Tibial nerve (tissue), 4 donors: ENCODE results near the gene GPR35. TPM values are rescaled to one million over a fixed set of nuclear protein-coding genes. Genes with fewer than 3 reads are reported as not detected.

Experiments
- DNase-seq, 2 donors: peaks; one replicate each; pipeline ENCODE4 v3.0.0-alpha.2; 2019; ENCODE audit warnings: low spot score in 2 of 2
- H3K27ac ChIP-seq, 4 donors: fragments of 200-600 bp; sonication (generic) in 3 of 4; one replicate each; pipeline ENCODE4 v1.5.1; 2017 to 2019; ENCODE audit warnings: mild to moderate bottlenecking in 1 of 4
- H3K27me3 ChIP-seq, 2 donors: fragments of 200-600 bp; sonication (generic) in 1 of 2; one replicate each; pipeline versions ENCODE4 v1.5.1 to v1.6.0; 2017 to 2019
- H3K36me3 ChIP-seq, 3 donors: fragments of 200-600 bp; sonication (generic); one replicate each; pipeline ENCODE4 v1.5.1; 2018 to 2019
- H3K4me1 ChIP-seq, 4 donors: fragments of 200-600 bp; sonication (generic) in 3 of 4; one replicate each; pipeline ENCODE4 v1.5.1; 2017 to 2019
- H3K4me3 ChIP-seq, 4 donors: fragments of 200-600 bp; sonication (generic) in 3 of 4; one replicate each; pipeline ENCODE4 v1.5.1; 2017 to 2019; ENCODE audit warnings: mild to moderate bottlenecking in 1 of 4, moderate library complexity in 1 of 4
- H3K9me3 ChIP-seq, 4 donors: fragments of 200-600 bp; sonication (generic) in 3 of 4; one replicate each; pipeline ENCODE4 v1.5.1; 2017 to 2019
- EP300 ChIP-seq, 2 donors: sonication (generic); formaldehyde crosslinking; IDR thresholded peaks; one replicate each; pipeline ENCODE4 v1.6.1; 2017; ENCODE audit warnings: antibody characterized with exemption in 2 of 2, mild to moderate bottlenecking in 1 of 2
- POLR2A ChIP-seq, 2 donors: fragments of 450-650 bp; IDR thresholded peaks; one replicate each; pipeline ENCODE4 v1.6.1; 2017; ENCODE audit warnings: antibody characterized with exemption in 2 of 2, mild to moderate bottlenecking in 2 of 2, moderate library complexity in 2 of 2
- WGBS, 2 donors: methylation state at CpG; one replicate each; pipeline ENCODE4 v1.1.5; 2018; 5-methylcytosine and 5-hydroxymethylcytosine counted together
- total RNA-seq, 4 donors: library from RNA; depleted of rRNA; stranded (reverse); fragments of >200 nt; gene quantifications; one replicate each; pipeline ENCODE4 v1.1.0, GENCODE V29; 2016
- TF ChIP-seq, protein P1 (sequence below), 5 experiments: fragments of 200-600 bp in 3 of 5; fragments of 450-650 bp in 2 of 5; sonication (generic) in 3 of 5; IDR thresholded peaks; one replicate each; pipeline ENCODE4 v1.5.1; 2016 to 2019; ENCODE audit warnings: antibody characterized with exemption in 5 of 5, mild to moderate bottlenecking in 3 of 5, moderate library complexity in 2 of 5

GPR35 gene
- total RNA-seq, 4 donors from 2014 or later = 0.90 to 8.2 (median 2.0) TPM

DNA sequence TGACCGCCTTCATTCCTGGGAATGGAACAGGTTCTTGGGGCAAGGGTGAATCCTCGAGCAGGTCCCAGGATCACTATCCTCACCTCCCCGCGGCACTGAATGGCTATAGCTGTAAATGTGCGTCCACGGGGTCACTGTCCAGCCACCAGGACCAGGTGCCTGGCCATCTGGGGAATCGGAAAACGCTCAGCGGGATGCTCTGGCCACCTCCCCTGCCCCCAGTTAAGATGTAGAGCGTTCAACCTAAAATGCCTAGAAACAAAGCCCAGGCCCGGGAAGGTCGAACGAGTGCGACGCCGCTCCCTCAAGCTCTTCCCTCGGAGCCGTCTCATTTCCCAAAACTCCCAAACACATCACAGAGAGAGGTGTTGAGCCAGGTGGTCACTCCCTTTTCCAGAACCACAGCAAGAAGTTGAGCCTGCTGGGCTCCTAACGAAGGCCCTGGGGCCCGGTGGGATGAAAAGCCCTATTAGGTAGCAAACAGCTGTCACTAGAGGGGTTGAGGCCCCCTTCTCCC is 39.5 kb upstream of the GPR35 start:
- WGBS, 2 donors = 0 to 6% methylated on average over 14 to 20 of the region's 20 CpGs
- no peak for DNase-seq
- H3K9me3 ChIP-seq = peaks cover 0 to 7% (median 0%) of the 10 kb centered on the region in 4 donors
- H3K27me3 ChIP-seq = no peaks in the 10 kb centered on the region
- H3K4me1 ChIP-seq = peaks cover 0 to 76% (median 30%) of the 10 kb centered on the region in 4 donors
- peaks cover 0 to 33% (median 0%) of the 10 kb centered on the region in 3 donors for H3K36me3 ChIP-seq
- TF ChIP-seq, protein P1, sequence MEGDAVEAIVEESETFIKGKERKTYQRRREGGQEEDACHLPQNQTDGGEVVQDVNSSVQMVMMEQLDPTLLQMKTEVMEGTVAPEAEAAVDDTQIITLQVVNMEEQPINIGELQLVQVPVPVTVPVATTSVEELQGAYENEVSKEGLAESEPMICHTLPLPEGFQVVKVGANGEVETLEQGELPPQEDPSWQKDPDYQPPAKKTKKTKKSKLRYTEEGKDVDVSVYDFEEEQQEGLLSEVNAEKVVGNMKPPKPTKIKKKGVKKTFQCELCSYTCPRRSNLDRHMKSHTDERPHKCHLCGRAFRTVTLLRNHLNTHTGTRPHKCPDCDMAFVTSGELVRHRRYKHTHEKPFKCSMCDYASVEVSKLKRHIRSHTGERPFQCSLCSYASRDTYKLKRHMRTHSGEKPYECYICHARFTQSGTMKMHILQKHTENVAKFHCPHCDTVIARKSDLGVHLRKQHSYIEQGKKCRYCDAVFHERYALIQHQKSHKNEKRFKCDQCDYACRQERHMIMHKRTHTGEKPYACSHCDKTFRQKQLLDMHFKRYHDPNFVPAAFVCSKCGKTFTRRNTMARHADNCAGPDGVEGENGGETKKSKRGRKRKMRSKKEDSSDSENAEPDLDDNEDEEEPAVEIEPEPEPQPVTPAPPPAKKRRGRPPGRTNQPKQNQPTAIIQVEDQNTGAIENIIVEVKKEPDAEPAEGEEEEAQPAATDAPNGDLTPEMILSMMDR (IDR thresholded peaks at IDR 0.05) = no peak
- TF ChIP-seq POLR2A (IDR thresholded peaks at IDR 0.05) (no peak), EP300 (IDR thresholded peaks at IDR 0.05) (no peak)
- H3K4me3 ChIP-seq = peak overlapping the region; percentile 90 to 96 (median 93)
- peak overlapping the region; percentile 83 to 96 (median 90) for H3K27ac ChIP-seq

DNA sequence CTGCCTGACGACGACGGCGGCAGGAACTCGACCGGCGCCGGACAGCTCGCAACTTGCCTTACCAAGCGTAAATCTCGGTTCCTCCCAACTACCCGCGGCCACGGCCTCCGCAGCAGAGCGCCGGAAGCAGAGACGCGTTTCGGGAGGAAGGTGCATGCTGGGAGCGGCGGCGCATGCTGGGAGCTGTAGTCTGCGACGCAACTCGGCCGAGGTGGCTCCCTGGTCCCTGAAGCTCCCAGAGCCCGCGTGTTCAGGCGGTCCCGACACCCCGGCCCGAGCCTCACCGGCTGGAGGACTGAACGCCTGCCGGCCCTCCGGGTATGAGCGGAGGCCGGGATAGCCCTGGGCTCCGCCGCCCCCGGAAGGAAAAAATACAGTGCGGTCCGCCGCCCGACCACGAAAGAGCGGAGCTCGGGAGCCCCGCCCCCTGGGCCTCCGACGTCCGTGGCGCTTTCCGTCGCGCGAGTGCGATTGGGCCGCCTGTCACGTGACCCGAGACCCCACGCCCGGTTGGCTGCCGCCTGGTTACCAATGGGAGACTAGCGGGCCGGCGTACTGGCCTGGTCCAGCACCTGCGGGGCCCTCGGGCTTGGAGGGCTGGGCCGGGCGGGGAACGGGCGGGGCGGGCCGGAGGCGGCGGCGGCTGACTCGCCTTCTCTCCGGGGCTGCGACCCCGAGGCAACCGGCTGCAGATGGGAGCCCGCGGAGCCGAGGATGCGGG is 38.9 kb upstream of the GPR35 start, which contains the start of gene CAPN10:
TSS of gene CAPN10 (plus strand) at position 537 of the 721 bp plus-strand sequence. CDS start at position 715, 178 bp downstream.
- peak within 1 kb of the TSS; percentile 90 to 96 (median 93) for H3K4me3 ChIP-seq
- peak; percentile 94 to 95 for DNase-seq
- peak within 1 kb of the TSS; percentile 83 to 96 (median 90) for H3K27ac ChIP-seq
- peaks cover 0 to 33% (median 0%) of the 10 kb centered on the region in 3 donors for H3K36me3 ChIP-seq
- 0 to 3% methylated on average over 11 to 18 of the region's 88 CpGs for WGBS, 2 donors
- peaks cover 0 to 77% (median 30%) of the 10 kb centered on the region in 4 donors for H3K4me1 ChIP-seq
- TF ChIP-seq POLR2A (IDR thresholded peaks at IDR 0.05) (peak; percentile 14 to 60), EP300 (IDR thresholded peaks at IDR 0.05) (peak; percentile 90 to 93)
- TF ChIP-seq, protein P1 (IDR thresholded peaks at IDR 0.05) = peak in 1 of 5 experiments; percentile 69
- peaks cover 0 to 2% (median 0%) of the 10 kb centered on the region in 4 donors for H3K9me3 ChIP-seq
- H3K27me3 ChIP-seq = no peaks in the 10 kb centered on the region

DNA sequence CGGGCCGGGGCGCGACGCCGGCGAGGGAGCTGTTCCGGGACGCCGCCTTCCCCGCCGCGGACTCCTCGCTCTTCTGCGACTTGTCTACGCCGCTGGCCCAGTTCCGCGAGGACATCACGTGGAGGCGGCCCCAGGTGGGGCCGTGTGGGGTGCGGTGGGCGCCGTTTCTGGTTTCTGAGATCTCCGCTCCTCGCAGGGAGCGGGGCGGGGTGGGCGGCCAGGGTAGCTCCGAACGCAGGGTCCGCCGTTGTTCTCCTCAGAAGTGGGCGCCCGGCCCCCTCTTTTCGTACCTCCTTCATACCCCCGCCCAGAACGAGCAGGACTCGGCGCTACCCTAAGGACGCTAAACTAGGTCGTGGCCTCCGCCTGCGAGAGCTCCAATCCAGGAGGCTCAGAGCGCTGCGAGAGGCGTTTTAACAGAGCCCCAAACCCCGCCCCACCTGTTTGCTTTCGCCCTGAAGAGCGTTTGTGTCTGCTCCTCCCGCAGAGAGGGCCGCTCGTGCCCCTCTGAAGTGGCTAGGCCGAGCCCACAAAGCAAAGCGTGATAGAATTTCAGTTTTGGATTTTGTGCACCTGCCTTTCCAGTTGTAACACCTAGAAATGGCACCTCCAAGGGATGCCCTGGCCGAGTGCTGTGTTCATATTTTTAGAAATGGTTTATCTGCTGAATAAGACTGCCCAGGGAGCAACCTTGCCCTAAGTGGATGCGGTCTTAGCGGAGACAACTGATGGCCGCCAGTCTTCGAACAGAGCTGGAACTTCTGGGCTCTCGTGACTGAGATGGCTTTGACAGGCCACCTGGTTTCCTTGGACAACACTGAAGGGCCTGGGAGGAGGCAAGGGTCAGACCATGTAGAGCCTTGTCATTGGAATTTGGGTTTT is 38.1 kb upstream of the GPR35 start:
- H3K9me3 ChIP-seq = no peaks in the 10 kb centered on the region
- H3K4me3 ChIP-seq = peak overlapping the region; percentile 90 to 96 (median 93)
- TF ChIP-seq, protein P1 (IDR thresholded peaks at IDR 0.05) = no peak
- TF ChIP-seq POLR2A (IDR thresholded peaks at IDR 0.05) (no peak), EP300 (IDR thresholded peaks at IDR 0.05) (no peak)
- H3K27ac ChIP-seq = peak overlapping the region; percentile 32 to 95 (median 84)
- H3K27me3 ChIP-seq = no peaks in the 10 kb centered on the region
- WGBS, 2 donors = 8 to 10% methylated on average over 18 to 40 of the region's 62 CpGs
- no peak for DNase-seq
- H3K4me1 ChIP-seq = peaks cover 0 to 75% (median 30%) of the 10 kb centered on the region in 4 donors
- peaks cover 0 to 40% (median 0%) of the 10 kb centered on the region in 3 donors for H3K36me3 ChIP-seq

DNA sequence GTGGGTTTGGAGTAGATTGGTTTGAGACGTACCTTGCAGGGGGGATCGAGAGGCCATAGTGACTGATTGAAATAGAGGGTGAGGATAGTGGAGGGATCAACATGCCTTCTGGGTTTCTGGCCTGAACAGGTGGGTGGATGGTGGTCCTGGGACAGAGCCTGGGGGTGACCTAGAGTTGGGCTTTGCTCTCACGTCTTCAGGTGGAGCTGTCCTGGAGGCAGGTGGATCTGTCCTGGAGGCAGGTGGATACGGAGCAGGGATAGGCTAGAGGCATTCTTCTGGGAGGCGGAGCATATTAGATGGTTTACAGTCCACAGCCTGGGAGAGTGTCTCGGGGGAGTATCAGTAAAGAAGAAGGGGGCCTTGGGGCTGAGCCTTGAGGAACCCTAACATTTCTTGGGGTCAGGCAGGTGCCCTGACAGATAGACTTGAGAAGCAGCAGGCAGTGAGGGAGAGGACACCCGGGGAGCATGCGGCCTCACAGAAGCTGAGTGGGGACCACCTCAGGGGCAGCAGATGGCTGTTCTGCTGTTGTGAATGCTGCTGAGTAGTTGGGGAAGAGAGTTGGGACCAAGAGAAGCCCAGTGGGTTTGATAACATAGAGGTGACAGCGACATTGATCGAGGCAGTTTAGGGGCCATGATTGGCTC is 37.1 kb upstream of the GPR35 start:
- no peaks in the 10 kb centered on the region for H3K9me3 ChIP-seq
- peak overlapping the region in 1 of 4 donors; percentile 95 for H3K27ac ChIP-seq
- peak overlapping the region in 2 of 4 donors; percentile 92 to 94 for H3K4me3 ChIP-seq
- peaks cover 0 to 49% (median 0%) of the 10 kb centered on the region in 3 donors for H3K36me3 ChIP-seq
- H3K27me3 ChIP-seq = no peaks in the 10 kb centered on the region
- H3K4me1 ChIP-seq = peaks cover 0 to 65% (median 30%) of the 10 kb centered on the region in 4 donors
- no peak for DNase-seq
- TF ChIP-seq, protein P1 (IDR thresholded peaks at IDR 0.05) = no peak
- 75 to 83% methylated on average over 10 of the region's 10 CpGs for WGBS, 2 donors
